ENCODE results near the gene STT3A. TPM values are rescaled to one million over a fixed set of nuclear protein-coding genes. Genes with fewer than 3 reads are reported as not detected.

STT3A gene
- polyA plus RNA-seq, 1 donor (not counting 4 experiments of a cell fraction or from before 2014, with no cell fraction given) = 183 TPM

GRCh38 chr11:125551835-125552342, 40.8 kb upstream of the STT3A start:
- TF ChIP-seq CTCF (optimal IDR thresholded peaks at IDR 0.05 in 1 of 3, IDR thresholded peaks at IDR 0.05 in 1 of 3, conservative IDR thresholded peaks at IDR 0.05 in 1 of 3; ENCODE audit: extremely low read depth in 1 of 3, insufficient read depth in 2 of 3, low read length in 3 of 3) = no peak
- TF ChIP-seq EZH2 (IDR thresholded peaks at IDR 0.05; ENCODE audit: low read length) = no peak
- no peaks in the 10 kb centered on the region for H4K20me1 ChIP-seq (ENCODE audit: control insufficient read depth, extremely low read depth, insufficient read depth, low read length)
- H3K79me2 ChIP-seq (ENCODE audit: control insufficient read depth, insufficient read depth, low read length) = no peaks in the 10 kb centered on the region
- no peak overlapping the region for H3K4me2 ChIP-seq (ENCODE audit: control insufficient read depth, extremely low read depth, insufficient read depth, low read depth, low read length)
- no peaks in the 10 kb centered on the region for H3K27me3 ChIP-seq (ENCODE audit: control insufficient read depth, extremely low read depth, insufficient read depth, low read length)
- no peak overlapping the region for H3K4me3 ChIP-seq (ENCODE audit: control insufficient read depth in 2 of 3, extremely low read depth in 1 of 3, insufficient read depth in 2 of 3, low read depth in 1 of 3, low read length in 3 of 3)
- dilution Hi-C loops (cut with MboI; ENCODE audit: extremely low pct_ligation_motif_present, low sequenced_read_pairs) = no loop called here
- no peaks in the 10 kb centered on the region for H3K36me3 ChIP-seq (ENCODE audit: control insufficient read depth in 2 of 2, extremely low read depth in 1 of 2, insufficient read depth in 2 of 2, low read length in 2 of 2)
- no peaks in the 10 kb centered on the region for H3K9me1 ChIP-seq (ENCODE audit: control insufficient read depth, extremely low read depth, insufficient read depth, low read length)
- H3K9ac ChIP-seq (ENCODE audit: control insufficient read depth, extremely low read depth, insufficient read depth, low read length) = no peak overlapping the region
- peaks cover 6% of the 10 kb centered on the region for H3K9me3 ChIP-seq (ENCODE audit: control insufficient read depth, low read depth, low read length)
- no peak overlapping the region for H3K27ac ChIP-seq (ENCODE audit: control insufficient read depth, insufficient read depth, low read length)
- H3K4me1 ChIP-seq (ENCODE audit: control insufficient read depth, extremely low read depth, insufficient read depth, low read length) = no peaks in the 10 kb centered on the region
- no peak overlapping the region for H2AFZ ChIP-seq (ENCODE audit: control insufficient read depth, low read length)
- no peak for FAIRE-seq
- no peak for DNase-seq (ENCODE audit: low read depth, low spot score)

GRCh38 chr11:125552927-125553326, 39.7 kb upstream of the STT3A start:
- no peak for FAIRE-seq
- Histone ChIP-seq H4K20me1 (ENCODE audit: control insufficient read depth, extremely low read depth, insufficient read depth, low read length) (no peaks in the 10 kb centered on the region), H3K27me3 (ENCODE audit: control insufficient read depth, extremely low read depth, insufficient read depth, low read length) (no peaks in the 10 kb centered on the region), H2AFZ (ENCODE audit: control insufficient read depth, low read length) (no peak overlapping the region), H3K4me1 (ENCODE audit: control insufficient read depth, extremely low read depth, insufficient read depth, low read length) (no peaks in the 10 kb centered on the region), H3K9me3 (ENCODE audit: control insufficient read depth, low read depth, low read length) (peaks cover 6% of the 10 kb centered on the region), H3K27ac (ENCODE audit: control insufficient read depth, insufficient read depth, low read length) (no peak overlapping the region), H3K36me3 (ENCODE audit: control insufficient read depth in 2 of 2, extremely low read depth in 1 of 2, insufficient read depth in 2 of 2, low read length in 2 of 2) (no peaks in the 10 kb centered on the region), H3K4me2 (ENCODE audit: control insufficient read depth, extremely low read depth, insufficient read depth, low read depth, low read length) (no peak overlapping the region), H3K9ac (ENCODE audit: control insufficient read depth, extremely low read depth, insufficient read depth, low read length) (no peak overlapping the region), H3K79me2 (ENCODE audit: control insufficient read depth, insufficient read depth, low read length) (no peaks in the 10 kb centered on the region), H3K9me1 (ENCODE audit: control insufficient read depth, extremely low read depth, insufficient read depth, low read length) (no peaks in the 10 kb centered on the region), H3K4me3 (ENCODE audit: control insufficient read depth in 2 of 3, extremely low read depth in 1 of 3, insufficient read depth in 2 of 3, low read depth in 1 of 3, low read length in 3 of 3) (no peak overlapping the region)
- dilution Hi-C loops (cut with MboI; ENCODE audit: extremely low pct_ligation_motif_present, low sequenced_read_pairs) = no loop called here
- no peak for DNase-seq (ENCODE audit: low read depth, low spot score)
- TF ChIP-seq EZH2 (IDR thresholded peaks at IDR 0.05; ENCODE audit: low read length) = no peak
- TF ChIP-seq CTCF (optimal IDR thresholded peaks at IDR 0.05 in 1 of 3, IDR thresholded peaks at IDR 0.05 in 1 of 3, conservative IDR thresholded peaks at IDR 0.05 in 1 of 3; ENCODE audit: extremely low read depth in 1 of 3, insufficient read depth in 2 of 3, low read length in 3 of 3) = no peak
